Neuronal stem cell (in vitro differentiated cells): ENCODE data around the gene RAD9A.

Experiments
- DNase-seq: peaks from one replicate; pipeline ENCODE4 v3.0.0-alpha.2; 2013; ENCODE audit warnings: low spot score
- H2AFZ ChIP-seq: one replicate; pipeline ENCODE4 v1.6.1; 2013; ENCODE audit warnings: mild to moderate bottlenecking, low read length, inconsistent platforms
- H2AK5ac ChIP-seq: 2 replicates; pipeline ENCODE4 v1.6.1; 2013; ENCODE audit warnings: low read depth, mild to moderate bottlenecking, inconsistent platforms, low read length, moderate library complexity, mixed read lengths
- H2BK120ac ChIP-seq: 2 replicates; pipeline ENCODE4 v1.6.1; 2013; ENCODE audit warnings: low read depth, mild to moderate bottlenecking, inconsistent platforms, low read length, moderate library complexity, mixed read lengths
- H2BK12ac ChIP-seq: one replicate; pipeline ENCODE4 v1.6.1; 2013; ENCODE audit warnings: low read length, inconsistent platforms
- H2BK15ac ChIP-seq: 2 replicates; pipeline ENCODE4 v1.6.1; 2013; ENCODE audit warnings: mild to moderate bottlenecking, low read length, inconsistent platforms, mixed read lengths
- H2BK5ac ChIP-seq: one replicate; pipeline ENCODE4 v1.6.1; 2013; ENCODE audit warnings: inconsistent platforms, mild to moderate bottlenecking, low read length, moderate library complexity
- H3K14ac ChIP-seq: one replicate; pipeline ENCODE4 v1.6.1; 2013; ENCODE audit warnings: low read length, inconsistent platforms
- H3K18ac ChIP-seq: 2 replicates; pipeline ENCODE4 v1.6.1; 2013; ENCODE audit warnings: low read length, inconsistent platforms
- H3K23ac ChIP-seq: 2 replicates; pipeline ENCODE4 v1.6.1; 2013; ENCODE audit warnings: low read depth, mild to moderate bottlenecking, mixed read lengths, low read length, inconsistent platforms; ENCODE audit not compliant: poor library complexity
- H3K27ac ChIP-seq: replicated peaks from 3 replicates; pipeline ENCODE4 v1.5.1; 2013; ENCODE audit warnings: low read length, inconsistent platforms
- H3K27me3 ChIP-seq, 3 experiments: 2 replicates each; pipeline ENCODE4 v1.6.1; 2013; ENCODE audit warnings: low read length in 3 of 3, mild to moderate bottlenecking in 2 of 3, inconsistent platforms in 1 of 3, low read depth in 1 of 3, mixed read lengths in 1 of 3, moderate library complexity in 1 of 3; ENCODE audit not compliant: control insufficient read depth in 3 of 3, insufficient read depth in 3 of 3
- H3K36me3 ChIP-seq, 2 donors: replicated peaks in 1 of 2; 2 replicates each; pipeline ENCODE4 v1.6.1; 2013; ENCODE audit warnings: low read length in 2 of 2; ENCODE audit not compliant: control insufficient read depth in 2 of 2, insufficient read depth in 2 of 2
- H3K4ac ChIP-seq: 2 replicates; pipeline ENCODE4 v1.6.1; 2013; ENCODE audit warnings: inconsistent platforms, mild to moderate bottlenecking, low read length, moderate library complexity
- H3K4me1 ChIP-seq, 2 donors: 1 replicate in 1 of 2; 2 replicates in 1 of 2; pipeline ENCODE4 v1.6.1; 2013; ENCODE audit warnings: low read length in 2 of 2, low read depth in 1 of 2; ENCODE audit not compliant: control insufficient read depth in 2 of 2, insufficient read depth in 1 of 2
- H3K4me2 ChIP-seq: one replicate; pipeline ENCODE4 v1.6.1; 2013; ENCODE audit warnings: mild to moderate bottlenecking, low read length, inconsistent platforms; ENCODE audit not compliant: insufficient read depth, poor library complexity, severe bottlenecking
- H3K4me3 ChIP-seq, 2 donors: 2 replicates each; pipeline ENCODE4 v1.5.1; 2013; ENCODE audit warnings: low read length in 2 of 2, mild to moderate bottlenecking in 2 of 2, inconsistent platforms in 1 of 2, moderate library complexity in 1 of 2
- H3K79me1 ChIP-seq: one replicate; pipeline ENCODE4 v1.6.1; 2013; ENCODE audit warnings: low read depth, mild to moderate bottlenecking, inconsistent platforms, low read length, moderate library complexity
- H3K9ac ChIP-seq: one replicate; pipeline ENCODE4 v1.6.1; 2013; ENCODE audit warnings: mild to moderate bottlenecking, low read depth, low read length, inconsistent platforms; ENCODE audit not compliant: poor library complexity
- H3K9me3 ChIP-seq, 2 donors: replicated peaks in 1 of 2; 2 replicates each; pipeline versions ENCODE3 to v1.6.1; 2013; ENCODE audit warnings: low read length in 2 of 2, mild to moderate bottlenecking in 2 of 2, inconsistent platforms in 1 of 2, low read depth in 1 of 2, mixed read lengths in 1 of 2, moderate library complexity in 1 of 2; ENCODE audit not compliant: control insufficient read depth in 2 of 2, insufficient read depth in 1 of 2
- H4K8ac ChIP-seq: one replicate; pipeline ENCODE4 v1.6.1; 2013; ENCODE audit warnings: low read depth, mild to moderate bottlenecking, inconsistent platforms, low read length, moderate library complexity
- H4K91ac ChIP-seq: one replicate; pipeline ENCODE4 v1.6.1; 2013; ENCODE audit warnings: low read length, low read depth, mild to moderate bottlenecking, inconsistent platforms; ENCODE audit not compliant: poor library complexity
- WGBS, 2 donors: extraction: QIAGEN DNeasy Blood & Tissue Kit; methylation state at CpG; one replicate each; pipeline ENCODE4 v1.1.7; 2013; ENCODE audit warnings: missing lambda C conversion rate in 2 of 2, mixed read lengths in 1 of 2; ENCODE audit not compliant: insufficient read length in 2 of 2, insufficient replicate concordance in 1 of 2; ENCODE audit errors: extremely low coverage in 2 of 2; 5-methylcytosine and 5-hydroxymethylcytosine counted together

The RAD9A gene

DNA sequence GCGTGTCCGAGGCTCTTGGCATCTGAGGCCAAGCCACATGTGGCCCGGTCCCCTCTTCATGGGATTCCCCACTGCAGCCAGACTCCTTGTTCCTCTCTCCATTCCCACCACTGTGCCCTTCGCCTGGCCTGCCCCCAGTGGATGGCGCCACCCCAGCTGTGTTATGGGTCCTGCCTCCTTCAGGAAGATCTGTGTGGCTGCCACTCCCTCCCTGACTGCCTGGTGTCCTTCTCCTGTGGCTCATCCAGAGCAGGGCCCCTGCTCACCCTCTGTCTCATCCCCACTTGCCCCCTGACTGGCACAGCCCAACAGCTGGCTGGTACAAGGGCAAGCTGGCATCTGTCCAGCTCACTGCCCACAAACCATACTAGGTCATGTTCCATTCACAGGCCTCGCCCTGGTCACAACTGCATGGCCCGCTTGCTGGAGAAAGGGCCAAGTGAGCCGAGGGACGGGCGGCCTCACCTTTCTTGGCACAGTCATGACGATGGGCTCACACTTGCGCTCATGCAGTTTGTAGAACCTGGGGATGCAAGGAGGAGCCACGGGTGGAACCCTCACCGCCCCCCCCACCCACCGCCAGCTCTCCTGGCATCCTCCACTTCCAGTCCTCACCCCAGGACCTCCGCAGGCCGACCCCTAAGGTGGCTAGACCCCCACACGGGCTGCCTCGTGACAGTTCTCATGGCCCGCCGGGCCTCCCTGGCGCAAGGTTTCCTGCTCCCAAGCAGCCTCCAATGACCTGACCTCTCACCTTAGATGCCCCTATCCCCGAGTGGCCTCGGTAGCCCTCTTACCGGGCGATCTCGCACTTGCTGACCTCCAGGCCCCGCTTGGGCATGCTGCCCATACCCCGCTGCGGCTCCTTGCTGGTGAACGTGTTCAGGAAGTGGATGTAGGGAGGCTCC is 47.8 kb downstream of the RAD9A start:
- no peak overlapping the region for H2AFZ ChIP-seq
- H2BK12ac ChIP-seq: no peak overlapping the region
- H3K9ac ChIP-seq: peak overlapping the region; percentile 9
- peak overlapping the region; percentile 31 for H3K14ac ChIP-seq
- WGBS, 2 donors: no CpG with 5 or more reads among the region's 31 CpGs
- peak overlapping the region; percentile 55 for H3K23ac ChIP-seq
- no peak overlapping the region for H4K8ac ChIP-seq
- H2BK15ac ChIP-seq: no peak overlapping the region
- H3K4me3 ChIP-seq: peak overlapping the region in 1 of 2 donors; percentile 56
- H4K91ac ChIP-seq: peak overlapping the region; percentile 72
- no peak overlapping the region for H2BK5ac ChIP-seq
- H3K79me1 ChIP-seq: peaks cover 7% of the 10 kb centered on the region
- no peak overlapping the region for H3K4ac ChIP-seq
- H3K9me3 ChIP-seq: no peaks in the 10 kb centered on the region
- H3K27me3 ChIP-seq: peaks cover 0 to 3% (median 0%) of the 10 kb centered on the region in 3 experiments
- no peak overlapping the region for H3K18ac ChIP-seq
- peaks cover 26 to 61% of the 10 kb centered on the region in 2 donors for H3K36me3 ChIP-seq
- no peak overlapping the region for H2AK5ac ChIP-seq
- no peak for DNase-seq
- H3K4me2 ChIP-seq: no peak overlapping the region
- no peak overlapping the region for H2BK120ac ChIP-seq
- H3K27ac ChIP-seq: no peak overlapping the region
- peaks cover 2 to 3% of the 10 kb centered on the region in 2 donors for H3K4me1 ChIP-seq

DNA sequence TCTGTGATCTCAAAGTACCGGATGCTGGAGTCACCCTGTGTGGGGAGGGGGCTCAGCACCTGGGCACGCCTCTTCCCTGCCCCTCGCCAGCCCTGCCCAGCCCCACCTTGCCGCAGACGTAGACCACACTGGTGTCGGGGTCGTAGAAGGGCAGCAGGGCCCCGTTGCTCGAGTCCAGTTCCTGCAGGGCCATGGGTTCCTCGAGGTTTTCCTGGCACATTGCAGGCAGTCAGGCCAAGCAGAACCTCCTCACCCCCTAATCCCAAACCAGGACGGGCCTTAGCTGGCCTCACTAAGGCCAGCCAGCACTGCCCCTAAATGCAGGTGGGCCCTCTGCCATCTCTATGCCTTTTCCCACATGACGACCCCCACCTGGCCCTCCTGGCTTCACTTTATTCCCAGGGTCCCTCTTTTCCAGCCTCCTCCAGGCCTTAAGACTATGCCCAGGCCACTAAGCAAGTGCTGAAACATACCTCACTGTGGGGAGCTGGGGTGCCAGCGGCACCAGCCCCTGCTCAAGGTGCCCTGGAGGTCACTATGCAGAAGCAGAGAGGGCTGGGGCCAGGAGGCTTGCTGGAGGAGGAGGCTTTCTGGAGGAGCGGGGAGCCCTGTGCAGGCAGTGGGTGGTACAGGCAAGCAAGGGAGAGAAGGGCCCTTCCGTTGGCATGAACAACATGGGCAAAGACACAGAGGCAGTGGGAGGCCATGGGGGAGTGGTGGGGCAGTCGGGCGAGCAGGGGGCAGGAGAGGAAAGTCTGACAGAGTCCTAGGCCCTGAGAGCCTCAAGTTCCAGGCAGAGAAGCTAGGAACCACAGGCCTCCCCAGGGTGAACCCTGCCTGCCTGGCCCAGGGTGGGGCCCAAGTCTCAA is 48.7 kb downstream of the RAD9A start:
- Histone ChIP-seq H4K91ac (no peak overlapping the region), H3K23ac (peak overlapping the region; percentile 10), H3K4me3 (no peak overlapping the region), H3K27ac (no peak overlapping the region), H2BK15ac (no peak overlapping the region), H3K36me3 (peaks cover 23 to 54% of the 10 kb centered on the region in 2 donors), H3K9ac (no peak overlapping the region), H2AK5ac (peak overlapping the region; percentile 8), H3K4me2 (no peak overlapping the region), H3K4ac (no peak overlapping the region), H2AFZ (no peak overlapping the region), H4K8ac (no peak overlapping the region), H2BK120ac (no peak overlapping the region), H3K4me1 (peaks cover 2 to 3% of the 10 kb centered on the region in 2 donors), H2BK5ac (no peak overlapping the region), H3K79me1 (peaks cover 7% of the 10 kb centered on the region), H2BK12ac (no peak overlapping the region), H3K18ac (no peak overlapping the region), H3K27me3 (peaks cover 0 to 3% (median 0%) of the 10 kb centered on the region in 3 experiments), H3K14ac (peak overlapping the region; percentile 71), H3K9me3 (no peaks in the 10 kb centered on the region)
- no CpG with 5 or more reads among the region's 17 CpGs for WGBS, 2 donors
- no peak for DNase-seq

DNA sequence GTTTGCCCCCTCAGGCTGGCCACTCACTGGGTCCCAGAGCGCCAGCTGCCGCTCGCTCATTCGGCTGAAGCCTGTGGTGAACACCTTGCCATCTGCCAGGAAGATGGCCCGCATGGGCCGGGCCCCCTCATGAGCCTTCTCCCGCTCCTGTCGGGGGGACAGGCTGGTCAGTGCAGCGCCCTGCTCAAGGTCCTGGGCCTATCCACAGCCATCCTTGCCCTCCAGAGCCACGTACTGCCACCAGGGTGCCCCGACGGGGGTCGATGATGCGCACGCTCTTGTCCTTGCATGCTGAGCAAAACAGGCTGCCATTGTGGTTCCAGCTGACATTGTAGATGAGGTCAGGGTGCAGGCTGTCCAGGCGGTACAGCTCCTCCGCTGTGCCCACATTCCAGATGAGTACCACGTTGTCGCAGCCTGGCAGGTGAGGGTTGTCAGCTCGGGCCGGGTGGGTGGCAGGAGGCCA is 49.3 kb downstream of the RAD9A start:
- H3K4ac ChIP-seq: no peak overlapping the region
- H3K23ac ChIP-seq: peak overlapping the region; percentile 73
- no peak overlapping the region for H3K18ac ChIP-seq
- no peak overlapping the region for H2BK12ac ChIP-seq
- H2AFZ ChIP-seq: no peak overlapping the region
- H2AK5ac ChIP-seq: no peak overlapping the region
- WGBS, 2 donors: no CpG with 5 or more reads among the region's 21 CpGs
- no peak overlapping the region for H2BK5ac ChIP-seq
- peaks cover 18 to 47% of the 10 kb centered on the region in 2 donors for H3K36me3 ChIP-seq
- peaks cover 7% of the 10 kb centered on the region for H3K79me1 ChIP-seq
- peaks cover 2 to 3% of the 10 kb centered on the region in 2 donors for H3K4me1 ChIP-seq
- no peak overlapping the region for H3K4me3 ChIP-seq
- H2BK120ac ChIP-seq: no peak overlapping the region
- no peak for DNase-seq
- H3K9ac ChIP-seq: no peak overlapping the region
- no peaks in the 10 kb centered on the region for H3K9me3 ChIP-seq
- peaks cover 0 to 3% (median 0%) of the 10 kb centered on the region in 3 experiments for H3K27me3 ChIP-seq
- H3K4me2 ChIP-seq: no peak overlapping the region
- no peak overlapping the region for H4K8ac ChIP-seq
- no peak overlapping the region for H3K27ac ChIP-seq
- peak overlapping the region; percentile 38 for H3K14ac ChIP-seq
- H4K91ac ChIP-seq: no peak overlapping the region
- no peak overlapping the region for H2BK15ac ChIP-seq
